ENCODE results near the gene PHLDA2.

DNA sequence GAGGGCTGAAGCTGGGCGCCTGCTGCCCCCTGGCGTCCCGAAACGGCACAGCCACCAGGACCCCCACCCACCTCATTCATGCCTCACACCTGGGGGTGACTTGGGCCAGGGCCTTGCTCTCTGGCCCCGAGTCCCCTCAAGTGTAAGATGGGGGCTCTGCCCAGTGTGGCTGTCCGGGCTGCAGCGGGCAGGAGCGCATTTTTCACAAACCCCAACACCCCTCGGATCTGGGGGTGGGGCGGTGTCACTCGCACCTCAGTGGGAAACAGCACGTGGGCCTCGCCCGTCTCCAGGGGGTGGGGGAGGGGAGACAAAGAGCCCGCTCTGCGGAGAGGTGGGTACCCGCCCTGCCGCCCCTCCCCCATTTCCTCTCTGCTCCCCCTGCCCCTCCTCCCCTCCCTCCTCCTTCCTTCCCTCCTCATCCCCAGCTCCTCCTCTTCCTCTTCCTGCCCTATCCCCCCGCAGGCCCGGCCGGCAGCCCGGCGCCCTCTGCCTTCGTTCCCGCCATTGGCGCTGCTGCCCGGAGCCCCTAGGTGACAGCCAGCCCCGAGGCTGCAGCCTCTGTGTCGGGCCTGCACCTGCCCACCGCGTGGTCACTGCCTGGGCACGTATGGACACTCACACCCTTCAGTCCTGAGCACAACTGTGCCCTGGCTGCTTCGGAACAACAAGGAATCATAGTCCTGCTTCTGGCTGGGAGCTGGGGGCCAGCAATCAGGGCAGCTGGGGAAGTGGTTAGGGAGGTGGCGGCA is 36.8 kb downstream of the PHLDA2 start:
- TF ChIP-seq POLR2A (IDR thresholded peaks at IDR 0.05) (no peak), EP300 (IDR thresholded peaks at IDR 0.05) (no peak)
